ENCODE data around the gene FCRL2.

DNA sequence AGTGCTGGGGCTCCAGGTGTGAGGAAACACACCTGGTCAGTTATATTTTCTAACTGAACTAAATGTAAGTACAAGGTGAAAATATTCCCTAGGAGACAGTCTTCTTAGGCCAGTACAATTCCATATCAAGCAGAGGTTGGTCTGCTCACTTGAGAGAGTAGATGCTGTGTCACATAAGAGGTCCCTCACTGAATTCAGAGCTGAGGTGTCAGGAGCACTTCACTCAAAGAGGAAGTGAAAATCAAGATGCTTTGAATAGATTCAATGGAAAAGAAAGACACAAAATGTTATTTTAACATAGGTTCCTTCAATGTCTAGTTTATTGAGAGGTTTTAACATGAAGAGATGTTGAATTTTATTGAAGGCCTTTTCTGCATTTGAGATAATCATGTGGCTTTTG, 72.1 kb downstream of the FCRL2 start:
- TF ChIP-seq, protein P1, sequence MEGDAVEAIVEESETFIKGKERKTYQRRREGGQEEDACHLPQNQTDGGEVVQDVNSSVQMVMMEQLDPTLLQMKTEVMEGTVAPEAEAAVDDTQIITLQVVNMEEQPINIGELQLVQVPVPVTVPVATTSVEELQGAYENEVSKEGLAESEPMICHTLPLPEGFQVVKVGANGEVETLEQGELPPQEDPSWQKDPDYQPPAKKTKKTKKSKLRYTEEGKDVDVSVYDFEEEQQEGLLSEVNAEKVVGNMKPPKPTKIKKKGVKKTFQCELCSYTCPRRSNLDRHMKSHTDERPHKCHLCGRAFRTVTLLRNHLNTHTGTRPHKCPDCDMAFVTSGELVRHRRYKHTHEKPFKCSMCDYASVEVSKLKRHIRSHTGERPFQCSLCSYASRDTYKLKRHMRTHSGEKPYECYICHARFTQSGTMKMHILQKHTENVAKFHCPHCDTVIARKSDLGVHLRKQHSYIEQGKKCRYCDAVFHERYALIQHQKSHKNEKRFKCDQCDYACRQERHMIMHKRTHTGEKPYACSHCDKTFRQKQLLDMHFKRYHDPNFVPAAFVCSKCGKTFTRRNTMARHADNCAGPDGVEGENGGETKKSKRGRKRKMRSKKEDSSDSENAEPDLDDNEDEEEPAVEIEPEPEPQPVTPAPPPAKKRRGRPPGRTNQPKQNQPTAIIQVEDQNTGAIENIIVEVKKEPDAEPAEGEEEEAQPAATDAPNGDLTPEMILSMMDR (IDR thresholded peaks at IDR 0.05), result no peak
- no peak for TF ChIP-seq POLR2A (IDR thresholded peaks at IDR 0.05)
